T-helper 2 cell treated with Interferon-gamma antibody and Interleukin-4, amounts not matched to agents 5 μg/mL and 100 μg/mL, for 36 hours (primary cell): Measurements from ENCODE around the gene OBSCN.

ENCODE experiments used
- DNase-seq: peaks from one replicate; pipeline ENCODE4 v3.0.0; 2021; ENCODE audit warnings: low spot score
- H3K27ac Mint-ChIP-seq: one replicate; pipeline ENCODE4 v1.8.0; 2021; ENCODE audit warnings: mild to moderate bottlenecking, mixed read lengths
- H3K27me3 Mint-ChIP-seq: one replicate; pipeline ENCODE4 v1.8.0; 2021; ENCODE audit warnings: low read depth, mixed read lengths
- H3K36me3 Mint-ChIP-seq: one replicate; pipeline ENCODE4 v1.8.0; 2021; ENCODE audit warnings: low read depth, mixed read lengths
- H3K4me1 Mint-ChIP-seq: one replicate; pipeline ENCODE4 v1.8.0; 2021; ENCODE audit warnings: low read depth, mixed read lengths
- H3K4me3 Mint-ChIP-seq: one replicate; pipeline ENCODE4 v1.8.0; 2022; ENCODE audit warnings: mild to moderate bottlenecking, moderate library complexity, mixed read lengths
- H3K9me3 Mint-ChIP-seq: one replicate; pipeline ENCODE4 v1.8.0; 2021; ENCODE audit warnings: mixed read lengths

OBSCN gene

DNA sequence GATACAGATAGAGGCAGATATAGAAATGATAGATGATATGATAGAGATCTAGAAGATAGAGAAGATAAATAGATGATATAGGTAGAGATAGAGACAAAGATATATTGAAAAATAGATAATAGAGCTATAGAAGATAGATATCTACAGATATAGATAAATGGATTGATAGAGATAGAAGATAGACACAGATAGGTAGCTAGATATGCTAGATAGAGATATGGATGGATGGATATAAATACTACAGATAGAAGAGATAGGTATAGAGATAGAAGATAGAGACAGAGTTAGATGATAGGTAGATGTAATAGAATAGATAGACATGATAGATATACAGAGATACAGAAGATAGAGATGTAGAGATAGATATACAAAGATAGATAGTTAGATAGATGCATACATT is 177.4 kb downstream of the OBSCN start:
- peaks cover 40% of the 10 kb centered on the region for H3K27me3 Mint-ChIP-seq
- no peaks in the 10 kb centered on the region for H3K4me1 Mint-ChIP-seq
- DNase-seq: no peak
- no peaks in the 10 kb centered on the region for H3K9me3 Mint-ChIP-seq
- no peak overlapping the region for H3K27ac Mint-ChIP-seq
- H3K4me3 Mint-ChIP-seq: no peak overlapping the region
- no peaks in the 10 kb centered on the region for H3K36me3 Mint-ChIP-seq

DNA sequence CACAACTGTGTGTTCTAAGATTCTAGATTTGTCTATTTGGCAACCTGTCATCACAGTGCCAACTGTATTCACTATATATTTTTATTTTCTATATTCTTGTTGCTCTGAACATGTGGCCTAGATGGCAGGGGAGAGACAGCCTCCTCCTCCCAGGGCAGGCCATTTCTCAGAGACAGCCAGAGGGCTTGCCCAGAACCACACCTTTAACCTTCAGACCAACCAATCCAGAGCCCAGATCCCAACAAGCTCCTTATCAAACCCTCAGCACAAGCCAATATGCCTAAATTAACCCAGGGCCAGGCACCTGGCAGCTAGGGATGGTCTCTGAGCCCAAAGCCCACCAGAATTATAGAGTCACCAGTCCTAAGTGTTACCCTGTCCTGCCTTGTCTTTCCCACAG is 179.5 kb downstream of the OBSCN start:
- H3K4me3 Mint-ChIP-seq: no peak overlapping the region
- peaks cover 26% of the 10 kb centered on the region for H3K27me3 Mint-ChIP-seq
- no peak overlapping the region for H3K27ac Mint-ChIP-seq
- H3K4me1 Mint-ChIP-seq: no peaks in the 10 kb centered on the region
- DNase-seq: no peak
- no peaks in the 10 kb centered on the region for H3K9me3 Mint-ChIP-seq
- peaks cover under 1% of the 10 kb centered on the region for H3K36me3 Mint-ChIP-seq

DNA sequence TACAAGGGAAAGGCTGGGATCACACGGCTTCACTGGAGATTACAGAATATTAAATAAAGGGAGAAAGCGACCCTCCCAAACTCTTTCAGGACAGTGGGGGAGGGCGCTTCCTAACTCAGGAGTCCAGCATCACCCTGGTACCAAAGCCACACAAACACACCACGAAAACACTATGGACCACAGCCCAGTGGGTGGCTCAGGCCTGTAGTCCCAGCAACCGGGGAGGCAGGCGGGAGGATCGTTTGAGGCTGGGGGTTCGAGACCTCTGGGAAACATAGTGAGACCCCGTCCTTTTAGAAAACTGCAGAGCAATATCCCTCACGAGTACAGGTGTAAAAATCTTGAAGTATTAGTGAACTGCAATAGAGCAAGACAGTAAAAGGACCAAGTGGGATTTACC is 182.8 kb downstream of the OBSCN start:
- Mint-ChIP-seq H3K27me3 (peaks cover 12% of the 10 kb centered on the region), H3K36me3 (peaks cover 7% of the 10 kb centered on the region), H3K4me3 (no peak overlapping the region), H3K27ac (no peak overlapping the region), H3K9me3 (no peaks in the 10 kb centered on the region), H3K4me1 (no peaks in the 10 kb centered on the region)
- no peak for DNase-seq

DNA sequence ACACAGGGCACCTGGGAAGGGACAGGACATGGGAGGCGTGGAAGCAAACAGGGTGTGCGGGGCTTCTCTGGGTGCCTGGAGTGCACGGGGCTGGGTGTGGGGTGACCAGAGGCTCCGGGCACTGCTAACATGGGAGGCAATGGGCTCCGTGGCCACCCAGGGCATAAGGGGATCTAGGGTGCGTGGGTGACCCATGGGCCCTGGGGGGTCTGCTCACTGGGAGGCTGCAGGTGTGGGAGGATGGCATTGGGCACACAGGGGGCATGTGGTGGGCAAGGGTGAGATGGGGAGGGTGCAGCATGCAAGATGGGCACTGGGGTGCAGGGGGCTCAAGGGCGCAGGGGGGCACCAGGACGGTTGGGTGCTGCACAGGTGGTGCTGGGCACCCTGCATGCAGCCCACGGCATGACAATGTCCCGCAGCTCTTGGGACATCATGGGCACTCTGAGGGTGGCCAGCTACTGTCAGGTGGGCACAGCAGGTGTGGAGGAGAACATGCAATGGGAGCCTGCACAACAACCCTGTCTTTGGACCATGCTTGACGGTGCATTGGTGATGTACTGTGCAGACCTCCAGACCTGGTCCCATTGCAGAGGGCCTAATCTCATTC is 183.7 kb downstream of the OBSCN start:
- H3K27ac Mint-ChIP-seq: no peak overlapping the region

DNA sequence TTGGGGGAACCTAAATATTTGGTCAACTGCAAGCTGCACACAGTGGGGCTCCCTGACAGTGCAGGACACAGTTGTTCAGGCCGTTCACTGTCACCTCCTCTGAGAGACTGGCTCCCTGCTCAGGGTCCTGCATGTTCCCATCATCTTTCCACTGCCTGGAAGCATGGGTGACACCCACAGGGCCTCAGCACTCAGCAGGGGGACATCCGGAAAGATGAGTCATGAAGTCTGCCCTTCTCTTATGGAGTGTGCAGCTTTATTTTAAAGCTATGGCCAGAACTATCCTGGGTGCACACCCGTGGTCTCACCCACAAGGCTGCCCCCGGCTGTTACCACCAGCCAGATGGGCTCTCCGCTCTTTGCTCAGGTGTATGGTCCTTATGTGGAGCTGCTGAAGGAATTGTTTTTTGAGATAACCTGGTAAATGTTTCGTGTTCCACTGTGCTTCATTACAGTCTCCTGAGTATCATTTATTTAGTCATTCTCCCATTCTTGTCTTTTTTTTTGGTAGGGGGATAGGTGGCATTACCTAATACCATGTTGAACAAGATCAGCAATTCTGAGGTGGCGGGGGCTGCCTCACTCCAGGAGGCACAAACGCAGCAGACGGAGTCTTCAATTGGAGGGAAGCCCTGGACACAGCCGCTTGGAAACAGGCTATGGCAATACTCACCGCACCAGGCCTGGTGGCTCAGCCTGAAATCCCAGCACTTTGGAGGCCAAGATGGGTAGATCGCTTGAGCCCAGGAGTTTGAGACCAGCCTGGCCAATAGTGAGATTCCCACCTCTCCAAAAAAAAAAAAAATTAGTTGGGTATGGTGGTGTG is 184.5 kb downstream of the OBSCN start:
- H3K4me3 Mint-ChIP-seq: no peak overlapping the region

More for the DNA sequence above, 183.7 kb downstream of the OBSCN start:
- no peak overlapping the region for H3K4me3 Mint-ChIP-seq
- H3K36me3 Mint-ChIP-seq: peaks cover 15% of the 10 kb centered on the region
- DNase-seq: no peak
- no peaks in the 10 kb centered on the region for H3K9me3 Mint-ChIP-seq
- H3K4me1 Mint-ChIP-seq: no peaks in the 10 kb centered on the region
- H3K27me3 Mint-ChIP-seq: peaks cover 4% of the 10 kb centered on the region

DNA sequence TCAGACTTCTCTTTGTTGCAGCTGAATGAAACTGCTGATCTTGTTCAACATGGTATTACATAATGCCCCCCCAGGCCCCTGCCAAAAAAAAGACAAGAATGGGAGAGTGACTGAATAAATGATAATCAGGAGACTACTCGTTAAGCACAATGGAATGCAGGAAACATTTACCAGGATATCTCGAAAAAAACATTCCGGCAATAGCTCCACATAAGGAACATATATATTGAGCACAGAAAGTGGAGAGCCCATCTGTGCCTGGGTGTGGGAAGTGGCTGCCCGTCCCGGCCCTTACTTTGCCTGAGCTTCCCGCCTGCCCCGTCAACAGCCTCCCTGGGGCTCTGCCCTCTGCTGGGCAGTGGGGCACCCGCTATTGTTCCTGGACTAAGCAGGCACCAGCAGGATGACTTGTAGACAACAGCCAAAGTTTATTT is 185.4 kb downstream of the OBSCN start:
- Mint-ChIP-seq H3K4me3 (no peak overlapping the region), H3K4me1 (peaks cover 7% of the 10 kb centered on the region), H3K27ac (no peak overlapping the region), H3K27me3 (no peaks in the 10 kb centered on the region), H3K9me3 (no peaks in the 10 kb centered on the region), H3K36me3 (peaks cover 24% of the 10 kb centered on the region)
- DNase-seq: no peak

More for the DNA sequence above, 184.5 kb downstream of the OBSCN start:
- H3K9me3 Mint-ChIP-seq: no peaks in the 10 kb centered on the region
- peaks cover 15% of the 10 kb centered on the region for H3K36me3 Mint-ChIP-seq
- H3K27me3 Mint-ChIP-seq: peaks cover 2% of the 10 kb centered on the region
- H3K27ac Mint-ChIP-seq: no peak overlapping the region
- no peak for DNase-seq
- no peaks in the 10 kb centered on the region for H3K4me1 Mint-ChIP-seq

DNA sequence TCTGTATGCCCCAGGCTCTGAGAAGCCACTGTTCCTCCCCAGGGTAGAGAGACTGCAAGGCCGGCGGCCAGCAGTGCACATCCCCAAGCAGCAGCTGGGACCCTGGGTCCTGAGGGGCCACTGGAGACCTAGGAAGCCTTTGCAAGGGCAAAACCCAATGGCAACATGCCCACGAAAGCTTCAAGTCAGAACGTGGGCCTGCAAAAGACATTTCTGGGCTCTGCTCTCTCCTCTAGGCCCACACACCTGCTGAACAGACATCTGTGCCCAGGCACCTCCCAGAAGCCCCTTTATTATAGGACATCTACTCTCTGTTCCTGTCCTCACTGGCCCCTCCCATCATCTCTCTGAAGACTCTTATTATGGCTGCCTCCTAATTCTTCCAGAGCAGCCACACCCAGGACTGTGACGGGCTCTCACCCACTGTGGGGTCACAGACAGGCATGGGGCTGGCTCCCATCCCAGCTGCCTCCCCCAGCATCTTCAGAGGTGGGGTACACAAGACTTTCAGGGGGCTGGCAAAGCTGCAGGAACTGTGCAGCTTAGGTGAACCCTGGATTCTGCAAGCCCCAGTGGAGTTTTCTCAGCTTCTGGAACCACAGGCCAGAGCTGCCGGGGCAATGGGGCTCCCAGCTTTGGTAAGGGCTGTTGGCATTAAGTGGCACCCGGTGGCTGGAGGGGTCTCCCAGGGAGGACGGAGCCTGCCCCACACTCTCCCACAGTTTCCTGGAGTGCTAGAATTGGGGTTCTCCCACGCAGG is 186.1 kb downstream of the OBSCN start:
- Mint-ChIP-seq H3K9me3 (no peaks in the 10 kb centered on the region), H3K4me3 (no peak overlapping the region), H3K27me3 (no peaks in the 10 kb centered on the region), H3K27ac (no peak overlapping the region), H3K36me3 (peaks cover 24% of the 10 kb centered on the region), H3K4me1 (peaks cover 7% of the 10 kb centered on the region)
- no peak for DNase-seq

DNA sequence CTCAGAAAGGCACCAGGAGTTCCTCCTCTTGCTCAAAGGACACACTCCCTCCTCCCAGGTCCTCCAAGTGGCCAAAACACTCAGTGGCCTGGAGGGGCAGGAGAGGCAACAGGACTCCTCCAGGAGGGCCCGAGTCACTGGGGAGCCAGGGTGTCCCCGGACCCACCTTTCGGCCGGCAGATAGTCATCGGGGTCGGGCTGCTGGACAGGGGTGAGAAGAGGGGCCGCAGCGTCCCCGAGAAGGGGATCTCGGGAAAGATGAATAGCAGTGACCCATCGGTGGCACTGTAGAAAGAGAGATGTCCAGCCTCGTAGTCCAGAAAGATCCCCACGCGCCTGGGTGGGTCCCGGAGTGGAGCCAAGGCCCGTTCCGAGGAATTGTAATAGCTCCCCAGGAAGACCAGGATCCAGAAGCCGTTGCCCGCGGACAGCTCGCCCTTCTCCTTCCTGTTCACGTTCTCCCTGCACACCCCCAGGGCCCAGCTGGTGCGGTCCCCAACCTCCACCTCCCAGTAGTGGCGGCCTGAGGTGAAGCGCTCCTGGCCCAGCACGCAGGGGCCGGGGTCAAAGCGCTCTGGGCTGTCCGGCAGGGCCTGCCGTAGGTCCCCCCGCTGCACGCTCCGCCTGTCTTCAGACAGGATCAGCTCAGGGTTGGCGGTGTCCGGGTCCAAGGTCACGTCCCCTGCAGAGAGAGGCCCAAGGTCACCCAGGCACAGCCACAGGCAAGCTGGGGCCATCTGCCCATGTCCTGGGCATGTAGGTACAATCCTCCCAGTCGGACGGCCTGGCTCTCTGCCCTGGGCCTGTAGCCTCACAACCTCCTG is 186.9 kb downstream of the OBSCN start:
- DNase-seq: no peak
- no peaks in the 10 kb centered on the region for H3K9me3 Mint-ChIP-seq
- H3K27me3 Mint-ChIP-seq: no peaks in the 10 kb centered on the region
- H3K4me3 Mint-ChIP-seq: no peak overlapping the region
- H3K4me1 Mint-ChIP-seq: peaks cover 10% of the 10 kb centered on the region
- H3K27ac Mint-ChIP-seq: no peak overlapping the region
- H3K36me3 Mint-ChIP-seq: peaks cover 26% of the 10 kb centered on the region

DNA sequence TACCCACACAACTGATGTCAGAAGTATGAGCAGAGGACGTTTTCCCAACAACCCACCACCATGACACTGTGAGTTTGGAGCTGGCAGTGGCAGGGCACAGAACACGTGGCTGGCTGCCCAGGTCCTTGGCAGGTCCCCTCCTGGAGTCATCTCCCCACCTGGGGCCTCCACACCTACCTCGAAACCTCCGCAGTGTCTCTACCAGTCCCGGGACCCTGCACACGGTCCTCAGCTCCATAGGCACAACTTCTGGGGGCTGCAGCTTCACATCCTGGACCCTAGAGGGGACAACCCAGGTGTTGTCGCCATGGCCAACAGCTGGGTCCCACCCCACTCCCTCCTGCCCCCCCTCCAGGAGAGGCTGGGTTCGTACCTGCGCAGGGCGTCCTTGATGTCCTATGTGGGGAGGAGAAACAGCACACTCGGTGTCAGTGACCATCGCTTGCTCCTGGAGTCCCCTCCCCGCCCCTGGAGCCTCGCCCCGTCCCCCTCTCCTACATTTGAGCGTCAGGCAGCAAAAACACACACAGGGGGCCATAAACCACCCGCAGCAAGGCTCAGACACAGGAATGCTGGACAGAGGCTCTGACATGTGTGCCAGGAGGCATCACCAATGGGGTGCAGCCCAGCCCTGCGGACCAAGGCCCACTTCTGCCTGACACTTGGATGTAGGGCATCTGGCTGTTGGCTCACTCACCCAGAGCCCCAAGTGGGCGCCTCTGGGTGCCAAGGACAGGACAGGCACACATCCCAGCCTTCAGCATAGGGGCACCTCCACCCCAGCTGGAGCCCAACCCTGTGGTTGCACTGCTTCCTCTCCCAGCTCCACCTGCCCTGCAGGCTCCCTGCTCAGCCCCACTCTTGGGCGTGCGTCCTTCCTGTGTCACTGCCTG is 189.2 kb downstream of the OBSCN start:
- Mint-ChIP-seq H3K4me3 (peak overlapping the region; percentile 49), H3K4me1 (peaks cover 12% of the 10 kb centered on the region), H3K27me3 (no peaks in the 10 kb centered on the region), H3K9me3 (no peaks in the 10 kb centered on the region), H3K27ac (peak overlapping the region; percentile 77), H3K36me3 (peaks cover 39% of the 10 kb centered on the region)
- no peak for DNase-seq

DNA sequence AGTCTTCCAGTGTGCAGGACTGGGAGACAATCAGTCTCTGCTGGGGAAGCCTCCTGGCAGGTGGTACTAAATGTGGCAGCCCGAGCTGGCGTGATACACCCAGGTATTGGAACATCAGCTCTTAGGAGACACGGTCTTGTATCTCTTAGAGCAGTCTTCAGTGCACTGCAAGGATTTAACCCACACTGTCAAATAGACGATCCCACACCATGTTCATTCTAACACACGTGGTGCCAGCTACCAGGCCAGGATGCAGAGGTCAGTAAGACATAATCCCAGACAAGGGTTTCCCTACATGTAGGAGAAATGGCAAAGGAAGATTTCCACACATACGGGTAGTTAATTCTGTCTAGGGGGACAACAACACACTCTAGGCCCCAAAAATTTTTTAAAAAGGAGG is 190.1 kb downstream of the OBSCN start:
- H3K27me3 Mint-ChIP-seq: no peaks in the 10 kb centered on the region
- peaks cover 39% of the 10 kb centered on the region for H3K36me3 Mint-ChIP-seq
- H3K9me3 Mint-ChIP-seq: no peaks in the 10 kb centered on the region
- peaks cover 18% of the 10 kb centered on the region for H3K4me1 Mint-ChIP-seq
- peak overlapping the region; percentile 77 for H3K27ac Mint-ChIP-seq
- no peak for DNase-seq
- no peak overlapping the region for H3K4me3 Mint-ChIP-seq

DNA sequence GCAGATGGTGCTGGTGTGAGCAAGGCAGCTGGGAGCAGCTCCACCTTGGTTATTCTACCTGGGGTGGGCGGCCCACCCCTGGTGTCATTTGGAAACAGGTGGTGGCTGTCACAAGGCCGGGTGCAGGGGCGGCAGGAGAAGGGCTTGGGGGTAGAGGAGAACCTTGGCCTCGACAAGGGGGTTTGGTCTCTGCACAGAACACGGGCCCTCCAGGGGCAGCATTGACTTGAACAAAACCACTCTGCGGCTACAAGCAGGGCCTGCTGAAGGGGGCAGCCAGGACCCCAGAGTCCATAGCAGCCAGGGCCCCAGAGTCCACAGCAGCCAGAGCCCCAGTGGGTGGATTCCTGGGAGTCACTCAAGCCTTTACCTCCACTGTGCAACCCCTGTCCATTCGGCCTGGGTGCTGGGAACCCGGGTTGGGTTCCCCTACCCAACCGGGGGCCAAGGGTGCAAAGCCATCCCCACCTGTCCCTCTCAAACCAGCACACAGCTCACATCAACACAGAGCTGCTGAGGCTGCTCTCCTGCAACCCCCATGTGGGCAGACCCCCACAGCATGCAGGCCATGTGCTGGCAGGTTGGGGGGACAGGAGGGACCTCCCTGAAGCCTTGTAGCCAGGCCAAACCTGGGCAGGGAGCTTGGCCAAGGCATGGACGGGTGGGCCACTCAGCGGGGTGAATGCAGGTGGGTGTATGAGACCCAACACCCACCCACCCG is 191.1 kb downstream of the OBSCN start:
- H3K27ac Mint-ChIP-seq: no peak overlapping the region
- peaks cover 45% of the 10 kb centered on the region for H3K36me3 Mint-ChIP-seq
- H3K4me3 Mint-ChIP-seq: no peak overlapping the region
- H3K4me1 Mint-ChIP-seq: peaks cover 26% of the 10 kb centered on the region
- DNase-seq: no peak
- no peaks in the 10 kb centered on the region for H3K9me3 Mint-ChIP-seq
- no peaks in the 10 kb centered on the region for H3K27me3 Mint-ChIP-seq

DNA sequence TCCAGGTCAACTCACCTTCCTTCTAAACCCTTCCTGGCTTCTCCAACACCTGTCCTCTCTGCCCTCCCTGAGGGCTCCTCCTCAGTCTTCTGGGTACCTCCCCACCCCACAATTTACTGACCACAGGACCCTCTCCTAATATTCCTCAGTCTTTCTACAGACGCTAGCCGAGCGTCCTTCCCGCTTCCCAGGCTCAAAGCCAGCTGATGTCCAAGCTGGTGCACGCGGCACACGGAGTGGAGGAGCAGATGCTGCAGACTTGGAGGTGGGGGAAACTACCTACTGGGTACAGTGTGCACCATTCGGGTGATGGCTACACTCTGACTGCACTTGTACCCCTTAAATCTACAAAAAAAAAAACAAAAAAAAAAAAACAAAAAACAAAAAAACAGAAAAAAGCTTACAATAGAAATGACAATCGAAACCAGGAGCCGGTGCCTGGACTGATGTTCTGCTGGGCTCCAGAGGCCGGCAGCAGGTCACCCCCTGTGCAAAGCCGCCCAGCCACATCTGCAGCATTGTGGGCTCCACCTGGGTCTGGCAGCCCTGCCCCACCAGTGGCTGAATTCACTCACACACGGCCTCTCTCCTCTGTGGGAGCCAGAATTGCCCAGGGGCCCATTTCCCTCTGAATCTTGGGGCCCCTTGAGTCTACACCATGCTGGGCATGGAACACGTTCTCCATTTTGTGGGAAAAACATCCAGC is 191.8 kb downstream of the OBSCN start:
- no peaks in the 10 kb centered on the region for H3K27me3 Mint-ChIP-seq
- H3K4me1 Mint-ChIP-seq: peaks cover 33% of the 10 kb centered on the region
- no peaks in the 10 kb centered on the region for H3K9me3 Mint-ChIP-seq
- H3K4me3 Mint-ChIP-seq: no peak overlapping the region
- H3K36me3 Mint-ChIP-seq: peaks cover 52% of the 10 kb centered on the region
- DNase-seq: no peak
- H3K27ac Mint-ChIP-seq: peak overlapping the region; percentile 61
